ENCODE measurements around the gene PTPRN2.

DNA sequence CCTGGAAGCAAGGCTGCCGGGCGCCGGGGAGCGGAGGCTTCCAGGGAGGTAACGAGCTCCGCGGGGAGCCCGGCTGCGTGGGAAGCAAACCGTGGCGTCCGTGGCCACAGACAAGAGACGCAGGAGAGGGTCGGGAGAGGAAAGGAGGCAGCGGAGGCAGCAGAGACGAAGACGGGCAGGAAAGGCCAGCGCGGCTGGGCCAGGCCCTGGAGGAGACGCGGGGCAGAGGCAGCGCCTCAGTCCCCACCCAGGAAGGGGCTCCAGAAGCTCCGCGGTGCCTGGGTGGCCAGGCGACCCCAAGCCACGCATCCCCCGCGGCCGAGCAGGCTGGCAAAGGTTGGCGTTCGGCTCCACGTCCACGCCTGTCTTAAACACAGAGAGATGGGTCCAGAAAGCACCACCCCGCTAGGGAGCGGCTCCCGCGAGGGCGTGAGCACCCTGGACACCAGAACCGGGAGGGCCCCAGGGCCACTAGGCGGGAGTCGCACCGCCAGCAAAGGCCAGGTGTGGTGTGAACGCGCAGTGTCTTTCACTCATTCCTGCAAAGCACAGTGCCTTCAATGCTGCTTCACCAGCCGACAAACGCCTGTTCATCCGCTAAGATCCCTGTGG is 97.3 kb downstream of the PTPRN2 start:
- TF ChIP-seq GATA2 (IDR thresholded peaks at IDR 0.05; ENCODE audit: low read depth, low read length) (no peak), GATA3 (IDR thresholded peaks at IDR 0.05; ENCODE audit: low read depth, low read length) (no peak)

Data from SH-SY5Y (cell line).